GM23338 (cell line): Measurements from ENCODE around the gene RABGAP1L. TPM values are rescaled to one million over a fixed set of nuclear protein-coding genes. Genes with fewer than 3 reads are reported as not detected.
"Not testable (repeated sequence)": the region's sequence is repeated elsewhere in the genome, so short reads cannot be mapped to it uniquely, and the experiment has no call there.

ENCODE experiments used
- ATAC-seq: fragments of 200-7000 bp; cut with Tn5 transposase; 3 replicates; pipeline ENCODE4 v1.9.1; 2020
- DNase-seq: peaks from one replicate; pipeline ENCODE4 v3.0.0-alpha.2; 2015; ENCODE audit warnings: low spot score
- H2AFZ ChIP-seq: fragments of 200-600 bp; sonication (generic); 2 replicates; pipeline ENCODE4 v1.8.0; 2016; ENCODE audit warnings: antibody characterized with exemption, mild to moderate bottlenecking, moderate library complexity
- H3F3A ChIP-seq: fragments of 200-600 bp; sonication (generic); replicated peaks from 2 replicates; pipeline ENCODE4 v1.8.0; 2017; ENCODE audit warnings: antibody characterized with exemption, mixed run types, low read depth
- H3K27ac ChIP-seq: fragments of 200-600 bp; sonication (generic); 2 replicates; pipeline ENCODE4 v1.6.1; 2016; ENCODE audit warnings: low read depth
- H3K27me3 ChIP-seq: fragments of 200-600 bp; sonication (generic); 2 replicates; pipeline ENCODE4 v1.8.0; 2016; ENCODE audit warnings: mild to moderate bottlenecking, mixed run types, moderate library complexity; ENCODE audit not compliant: insufficient read depth
- H3K36me3 ChIP-seq: fragments of 200-600 bp; sonication (generic); 2 replicates; pipeline ENCODE4 v1.8.0; 2016; ENCODE audit warnings: mild to moderate bottlenecking; ENCODE audit not compliant: insufficient read depth
- H3K4me1 ChIP-seq: fragments of 200-600 bp; sonication (generic); 2 replicates; pipeline ENCODE4 v1.8.0; 2016; ENCODE audit warnings: mild to moderate bottlenecking, moderate library complexity; ENCODE audit not compliant: insufficient read depth
- H3K4me2 ChIP-seq: fragments of 200-600 bp; sonication (generic); 2 replicates; pipeline ENCODE4 v1.7.1; 2017; ENCODE audit warnings: mixed run types
- H3K4me3 ChIP-seq: fragments of 200-600 bp; sonication (generic); 2 replicates; pipeline ENCODE4 v1.6.1; 2016; ENCODE audit warnings: mixed run types
- H3K79me2 ChIP-seq: fragments of 200-600 bp; sonication (generic); replicated peaks from 2 replicates; pipeline ENCODE4 v1.8.0; 2017; ENCODE audit warnings: mild to moderate bottlenecking; ENCODE audit not compliant: insufficient read depth
- H3K9me2 ChIP-seq: fragments of 200-600 bp; sonication (generic); 2 replicates; pipeline ENCODE4 v1.8.0; 2017; ENCODE audit not compliant: insufficient read depth
- H4K20me1 ChIP-seq: fragments of 200-600 bp; sonication (generic); replicated peaks from 2 replicates; pipeline ENCODE4 v1.8.0; 2017; ENCODE audit warnings: mild to moderate bottlenecking; ENCODE audit not compliant: insufficient read depth
- H3K27ac Mint-ChIP-seq: 2 replicates; pipeline ENCODE4 v1.8.0; 2020; ENCODE audit warnings: inconsistent platforms, mild to moderate bottlenecking, moderate library complexity, mixed read lengths
- H3K27me3 Mint-ChIP-seq: 3 replicates; pipeline ENCODE4 v1.8.0; 2022; ENCODE audit warnings: low read depth, mild to moderate bottlenecking, moderate library complexity, mixed read lengths, inconsistent platforms; ENCODE audit not compliant: insufficient read depth, poor library complexity
- H3K36me3 Mint-ChIP-seq: 3 replicates; pipeline ENCODE4 v1.8.0; 2021; ENCODE audit warnings: low read depth, mild to moderate bottlenecking, inconsistent platforms, moderate library complexity, mixed read lengths
- H3K4me1 Mint-ChIP-seq: 3 replicates; pipeline ENCODE4 v1.8.0; 2020; ENCODE audit warnings: mild to moderate bottlenecking, inconsistent platforms, mixed read lengths
- H3K4me3 Mint-ChIP-seq: 3 replicates; pipeline ENCODE4 v1.8.0; 2021; ENCODE audit warnings: moderate library complexity, mild to moderate bottlenecking, inconsistent platforms, mixed read lengths
- H3K9me3 Mint-ChIP-seq: 3 replicates; pipeline ENCODE4 v1.8.0; 2020; ENCODE audit warnings: moderate library complexity, mild to moderate bottlenecking, inconsistent platforms, mixed read lengths
- CTCF ChIP-seq, 2 experiments: fragments of 200-600 bp in 1 of 2; sonication (generic) in 1 of 2; conservative IDR thresholded peaks; 2 replicates each; pipeline versions ENCODE4 v1.5.1 to v1.6.1; 2016 to 2017; ENCODE audit warnings: antibody characterized with exemption in 2 of 2, low read depth in 2 of 2, mild to moderate bottlenecking in 2 of 2, moderate library complexity in 1 of 2
- EZH2 ChIP-seq: fragments of 200-600 bp; sonication (generic); IDR thresholded peaks from one replicate; pipeline ENCODE4 v1.8.0; 2017; ENCODE audit warnings: antibody characterized with exemption, mild to moderate bottlenecking, low read depth; ENCODE audit not compliant: unreplicated experiment
- POLR2AphosphoS5 ChIP-seq: IDR thresholded peaks from 2 replicates; pipeline ENCODE4 v1.6.1; 2016; ENCODE audit warnings: antibody characterized with exemption, low read depth
- ZNF114 ChIP-seq: fragments of 250-450 bp; sonication (Bioruptor Pico); IDR thresholded peaks from 2 replicates; pipeline ENCODE4 v1.5.0; 2020; ENCODE audit warnings: mild to moderate bottlenecking, moderate library complexity
- polyA plus RNA-seq: library from polyadenylated mRNA; unstranded; fragments of >200 nt; fragmentation: Nextera tagmentation; extraction: Ambion mirVana; gene quantifications from 2 replicates; pipeline ENCODE4 v1.2.1, GENCODE V29; 2016
- total RNA-seq: library from RNA; depleted of rRNA; stranded (reverse); fragments of >200 nt; shearing (Covaris generic); gene quantifications from 2 replicates; pipeline ENCODE4 v1.2.3, GENCODE V29; 2014

Gene RABGAP1L
- total and polyA plus RNA-seq, 2 experiments from 2014 or later, result 83.2 to 136 TPM

- no peaks in the 10 kb centered on the region for H3K9me2 ChIP-seq
- no peak for DNase-seq
- no peak overlapping the region for H3K4me2 ChIP-seq
- no peaks in the 10 kb centered on the region for H3K27me3 ChIP-seq
- no peak overlapping the region for H3K4me3 ChIP-seq
- no peak overlapping the region for H3K27ac ChIP-seq
- H3K27ac Mint-ChIP-seq, result no peak overlapping the region
- no peak for ATAC-seq
- H4K20me1 ChIP-seq, result no peaks in the 10 kb centered on the region
- TF ChIP-seq ZNF114 (CRISPR knock-in tag) (no peak), EZH2 (no peak), POLR2AphosphoS5 (no peak), CTCF (conservative IDR thresholded peaks at IDR 0.05; ENCODE audit: low read depth in 2 of 2) (no peak)
- no peaks in the 10 kb centered on the region for H3K27me3 Mint-ChIP-seq
- H3K4me3 Mint-ChIP-seq, result no peak overlapping the region
- no peaks in the 10 kb centered on the region for H3F3A ChIP-seq
- H3K79me2 ChIP-seq, result no peaks in the 10 kb centered on the region
- no peaks in the 10 kb centered on the region for H3K36me3 Mint-ChIP-seq
- H3K4me1 Mint-ChIP-seq, result peaks cover 5% of the 10 kb centered on the region; the same call in 1 of the 3 replicates
- H2AFZ ChIP-seq, result no peak overlapping the region
- no peaks in the 10 kb centered on the region for H3K36me3 ChIP-seq
- no peaks in the 10 kb centered on the region for H3K4me1 ChIP-seq
- H3K9me3 Mint-ChIP-seq, result no peaks in the 10 kb centered on the region
Observed at GRCh38 chr1:174333437-174333836, 174.1 kb downstream of the RABGAP1L start.

GRCh38 chr1:174337000-174337681 is 177.8 kb downstream of the RABGAP1L start:
- Mint-ChIP-seq H3K4me1 (peaks cover 5% of the 10 kb centered on the region; the same call in 1 of the 3 replicates), H3K9me3 (peaks cover 3% of the 10 kb centered on the region; the same call in 1 of the 3 replicates), H3K27ac (no peak overlapping the region), H3K27me3 (no peaks in the 10 kb centered on the region), H3K4me3 (no peak overlapping the region), H3K36me3 (no peaks in the 10 kb centered on the region)
- no peaks in the 10 kb centered on the region for H3F3A ChIP-seq
- no peak overlapping the region for H2AFZ ChIP-seq
- H3K4me3 ChIP-seq, result no peak overlapping the region
- no peak for ATAC-seq
- H3K27me3 ChIP-seq, result no peaks in the 10 kb centered on the region
- no peaks in the 10 kb centered on the region for H3K9me2 ChIP-seq
- H3K36me3 ChIP-seq, result no peaks in the 10 kb centered on the region
- no peaks in the 10 kb centered on the region for H3K4me1 ChIP-seq
- no peak for TF ChIP-seq EZH2
- H3K79me2 ChIP-seq, result no peaks in the 10 kb centered on the region
- H3K27ac ChIP-seq, result no peak overlapping the region
- no peaks in the 10 kb centered on the region for H4K20me1 ChIP-seq
- H3K4me2 ChIP-seq, result no peak overlapping the region
- DNase-seq, result no peak

GRCh38 chr1:174340404-174340803 is 181.1 kb downstream of the RABGAP1L start:
- not testable (repeated sequence) for H3F3A ChIP-seq, H3K27me3 ChIP-seq, H3K4me1 Mint-ChIP-seq, H3K27ac ChIP-seq, H3K4me3 Mint-ChIP-seq, H3K9me3 Mint-ChIP-seq, DNase-seq, H3K27me3 Mint-ChIP-seq, ATAC-seq, H3K4me2 ChIP-seq, H3K27ac Mint-ChIP-seq, H3K36me3 ChIP-seq, H3K4me3 ChIP-seq, H3K9me2 ChIP-seq, H3K79me2 ChIP-seq, H3K4me1 ChIP-seq, H2AFZ ChIP-seq, H4K20me1 ChIP-seq, H3K36me3 Mint-ChIP-seq
